ENCODE data around the gene SCD5.

SCD5 gene

GRCh38 chr4:82688091-82688795, 110.4 kb downstream of the SCD5 start:
- H3K9me3 Mint-ChIP-seq = no peaks in the 10 kb centered on the region
- CTCF ChIA-PET = no interaction called here
- H3K4me3 Mint-ChIP-seq = no peak overlapping the region

GRCh38 chr4:82687531-82687930, 111.1 kb downstream of the SCD5 start:
- no peak overlapping the region for H3K27ac Mint-ChIP-seq
- H3K4me3 Mint-ChIP-seq = no peak overlapping the region

More at GRCh38 chr4:82688091-82688795, 110.4 kb downstream of the SCD5 start:
- Mint-ChIP-seq H3K36me3 (no peaks in the 10 kb centered on the region), H3K4me1 (no peaks in the 10 kb centered on the region), H3K27me3 (peaks cover 7% of the 10 kb centered on the region), H3K27ac (no peak overlapping the region)
- no peak for DNase-seq

GRCh38 chr4:82681754-82682153, 116.8 kb downstream of the SCD5 start:
- CTCF ChIA-PET = interaction anchor here (0.5 to 0.6 kb wide), 2 partner anchors 193 to 702 kb away, joined by 3 read pairs; no protein-coding TSS in a partner anchor
- Mint-ChIP-seq H3K36me3 (no peaks in the 10 kb centered on the region), H3K4me3 (no peak overlapping the region), H3K27me3 (peaks cover 7% of the 10 kb centered on the region), H3K9me3 (no peaks in the 10 kb centered on the region), H3K27ac (no peak overlapping the region), H3K4me1 (no peaks in the 10 kb centered on the region)
- no peak for DNase-seq

More at GRCh38 chr4:82687531-82687930, 111.1 kb downstream of the SCD5 start:
- Mint-ChIP-seq H3K36me3 (no peaks in the 10 kb centered on the region), H3K9me3 (no peaks in the 10 kb centered on the region), H3K27me3 (peaks cover 7% of the 10 kb centered on the region), H3K4me1 (no peaks in the 10 kb centered on the region)
- no peak for DNase-seq
- CTCF ChIA-PET = no interaction called here

GRCh38 chr4:82680834-82681233, 117.8 kb downstream of the SCD5 start:
- no peak for DNase-seq
- H3K4me3 Mint-ChIP-seq = no peak overlapping the region
- CTCF ChIA-PET = no interaction called here

GRCh38 chr4:82679531-82679930, 119.1 kb downstream of the SCD5 start:
- CTCF ChIA-PET = no interaction called here
- Mint-ChIP-seq H3K4me3 (no peak overlapping the region), H3K27me3 (peaks cover 7% of the 10 kb centered on the region), H3K27ac (no peak overlapping the region), H3K9me3 (no peaks in the 10 kb centered on the region), H3K36me3 (no peaks in the 10 kb centered on the region), H3K4me1 (no peaks in the 10 kb centered on the region)
- DNase-seq = no peak

More at GRCh38 chr4:82680834-82681233, 117.8 kb downstream of the SCD5 start:
- H3K27ac Mint-ChIP-seq = no peak overlapping the region
- peaks cover 11% of the 10 kb centered on the region for H3K27me3 Mint-ChIP-seq
- H3K4me1 Mint-ChIP-seq = no peaks in the 10 kb centered on the region
- H3K9me3 Mint-ChIP-seq = no peaks in the 10 kb centered on the region
- H3K36me3 Mint-ChIP-seq = no peaks in the 10 kb centered on the region

GRCh38 chr4:82678051-82678450, 120.5 kb downstream of the SCD5 start:
- DNase-seq = no peak
- CTCF ChIA-PET = no interaction called here
- Mint-ChIP-seq H3K27me3 (peaks cover 4% of the 10 kb centered on the region), H3K27ac (no peak overlapping the region), H3K36me3 (no peaks in the 10 kb centered on the region), H3K9me3 (no peaks in the 10 kb centered on the region), H3K4me1 (no peaks in the 10 kb centered on the region), H3K4me3 (no peak overlapping the region)

GRCh38 chr4:82677327-82677726, 121.3 kb downstream of the SCD5 start:
- H3K27ac Mint-ChIP-seq = no peak overlapping the region
- peaks cover 4% of the 10 kb centered on the region for H3K27me3 Mint-ChIP-seq
- H3K9me3 Mint-ChIP-seq = no peaks in the 10 kb centered on the region
- DNase-seq = no peak
- H3K4me1 Mint-ChIP-seq = no peaks in the 10 kb centered on the region
- no peaks in the 10 kb centered on the region for H3K36me3 Mint-ChIP-seq
- no peak overlapping the region for H3K4me3 Mint-ChIP-seq
- CTCF ChIA-PET = no interaction called here

- no peak overlapping the region for H3K27ac Mint-ChIP-seq
- no peaks in the 10 kb centered on the region for H3K36me3 Mint-ChIP-seq
- H3K4me3 Mint-ChIP-seq = no peak overlapping the region
- CTCF ChIA-PET = interaction anchor here (1.3 kb wide), 1 partner anchor 17 kb away, joined by 3 read pairs; no protein-coding TSS in a partner anchor
- no peaks in the 10 kb centered on the region for H3K4me1 Mint-ChIP-seq
- H3K9me3 Mint-ChIP-seq = peaks cover 1% of the 10 kb centered on the region
- DNase-seq = no peak
- peaks cover 20% of the 10 kb centered on the region for H3K27me3 Mint-ChIP-seq
Measured at GRCh38 chr4:82667761-82668480, 130.7 kb downstream of the SCD5 start.

- peaks cover 20% of the 10 kb centered on the region for H3K27me3 Mint-ChIP-seq
- CTCF ChIA-PET = interaction anchor here (1.3 kb wide), 1 partner anchor 16 kb away, joined by 3 read pairs; no protein-coding TSS in a partner anchor
- H3K4me3 Mint-ChIP-seq = no peak overlapping the region
- peaks cover 1% of the 10 kb centered on the region for H3K9me3 Mint-ChIP-seq
- no peak overlapping the region for H3K27ac Mint-ChIP-seq
- H3K4me1 Mint-ChIP-seq = no peaks in the 10 kb centered on the region
- no peaks in the 10 kb centered on the region for H3K36me3 Mint-ChIP-seq
- DNase-seq = no peak
Measured at GRCh38 chr4:82666970-82667665, 131.5 kb downstream of the SCD5 start.

GRCh38 chr4:82661181-82661992, 137.2 kb downstream of the SCD5 start:
- CTCF ChIA-PET = no interaction called here
- no peak for DNase-seq
- Mint-ChIP-seq H3K36me3 (no peaks in the 10 kb centered on the region), H3K27ac (no peak overlapping the region), H3K4me3 (no peak overlapping the region), H3K4me1 (no peaks in the 10 kb centered on the region), H3K27me3 (peaks cover 23% of the 10 kb centered on the region), H3K9me3 (no peaks in the 10 kb centered on the region)

GRCh38 chr4:82652062-82652461, 146.5 kb downstream of the SCD5 start:
- CTCF ChIA-PET = no interaction called here
- H3K36me3 Mint-ChIP-seq = no peaks in the 10 kb centered on the region
- H3K27me3 Mint-ChIP-seq = peaks cover 7% of the 10 kb centered on the region
- H3K4me1 Mint-ChIP-seq = no peaks in the 10 kb centered on the region
- no peak overlapping the region for H3K27ac Mint-ChIP-seq
- no peak for DNase-seq
- no peak overlapping the region for H3K4me3 Mint-ChIP-seq
- no peaks in the 10 kb centered on the region for H3K9me3 Mint-ChIP-seq

- H3K27ac Mint-ChIP-seq = no peak overlapping the region
- H3K27me3 Mint-ChIP-seq = peaks cover 4% of the 10 kb centered on the region
- H3K9me3 Mint-ChIP-seq = no peaks in the 10 kb centered on the region
- CTCF ChIA-PET = interaction anchor here (1.3 kb wide), 1 partner anchor 16 kb away, joined by 3 read pairs; no protein-coding TSS in a partner anchor
- no peak overlapping the region for H3K4me3 Mint-ChIP-seq
- no peaks in the 10 kb centered on the region for H3K4me1 Mint-ChIP-seq
- DNase-seq = no peak
- no peaks in the 10 kb centered on the region for H3K36me3 Mint-ChIP-seq
Measured at GRCh38 chr4:82650868-82651267, 147.7 kb downstream of the SCD5 start.

GRCh38 chr4:82648356-82648755, 150.2 kb downstream of the SCD5 start:
- DNase-seq = no peak
- Mint-ChIP-seq H3K27me3 (peaks cover 13% of the 10 kb centered on the region), H3K4me1 (no peaks in the 10 kb centered on the region), H3K27ac (no peak overlapping the region), H3K36me3 (no peaks in the 10 kb centered on the region), H3K4me3 (no peak overlapping the region), H3K9me3 (no peaks in the 10 kb centered on the region)
- CTCF ChIA-PET = no interaction called here

Data from activated naive CD4-positive, alpha-beta T cell treated with anti-CD3 and anti-CD28 coated beads, Interleukin-2, amount 10 ng/mL, durations not matched to agents 7 days and 5 days (primary cell).